DMS114 treated with DMSO at 0.1 percent for 48 hours (cell line): ENCODE results near the gene MRPL23.

Source experiments
- DNase-seq: peaks from one replicate; lab custom pipeline; 2025; ENCODE audit not compliant: unreplicated experiment; lab: John Stamatoyannopoulos, UW

The MRPL23 gene

GRCh38 chr11:1988667-1989317 lies 41.7 kb downstream of the MRPL23 start:
- no peak for DNase-seq

DNA sequence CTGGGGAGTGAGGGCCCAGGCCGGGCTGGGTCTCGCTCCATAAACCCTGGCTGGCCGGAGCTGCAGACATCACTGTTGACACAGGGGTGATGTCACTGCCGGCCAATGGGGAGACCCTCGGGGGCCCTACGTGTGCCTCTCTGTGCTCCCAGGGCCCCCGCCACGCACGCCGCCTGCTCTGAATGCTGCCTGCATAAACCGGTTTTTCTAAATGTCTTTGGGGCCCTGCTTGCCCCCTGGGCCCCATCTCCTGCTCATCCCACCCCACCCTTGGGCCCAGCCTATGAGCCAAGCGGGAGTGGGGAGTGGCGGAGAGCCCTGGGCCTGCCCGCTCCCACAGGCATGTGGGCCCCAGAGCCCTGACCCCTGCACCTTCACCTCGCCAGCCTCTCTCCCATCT lies 42.8 kb downstream of the MRPL23 start:
- no peak for DNase-seq

DNA sequence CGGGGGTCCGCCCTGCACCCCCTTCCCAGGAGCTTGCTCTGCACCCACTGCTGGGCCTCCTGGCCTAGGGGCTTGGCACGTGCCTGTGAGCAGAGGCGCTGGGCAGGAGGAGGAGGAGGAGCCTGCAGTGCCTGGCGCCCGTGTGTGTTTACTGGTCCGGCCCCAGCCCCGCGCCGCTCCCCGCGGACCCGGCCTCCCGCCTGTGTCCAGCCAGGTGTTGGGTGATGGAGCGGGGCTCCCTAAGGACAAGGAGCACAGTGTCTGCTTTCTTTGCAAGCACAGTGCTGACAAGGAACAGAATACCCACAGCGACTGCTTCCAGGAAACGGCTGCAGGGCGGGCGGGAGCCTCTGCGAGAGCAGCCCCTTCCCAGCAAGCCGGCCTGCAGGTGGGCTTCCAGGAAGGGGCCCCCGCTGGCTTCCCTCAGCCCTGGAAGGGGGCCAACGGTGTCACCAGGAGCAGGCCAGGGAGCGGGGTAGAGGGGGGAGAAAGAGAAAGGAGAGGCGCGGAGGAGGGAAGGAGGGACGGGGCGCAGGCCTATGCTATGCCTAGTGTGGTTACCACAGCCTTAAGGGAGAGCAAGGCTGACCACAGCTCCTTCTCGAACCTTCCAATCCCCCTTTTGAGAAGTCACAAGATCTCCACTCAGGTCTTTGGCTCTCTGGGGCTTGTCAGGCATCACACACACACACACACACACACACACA lies 43.9 kb downstream of the MRPL23 start:
- DNase-seq: no peak

DNA sequence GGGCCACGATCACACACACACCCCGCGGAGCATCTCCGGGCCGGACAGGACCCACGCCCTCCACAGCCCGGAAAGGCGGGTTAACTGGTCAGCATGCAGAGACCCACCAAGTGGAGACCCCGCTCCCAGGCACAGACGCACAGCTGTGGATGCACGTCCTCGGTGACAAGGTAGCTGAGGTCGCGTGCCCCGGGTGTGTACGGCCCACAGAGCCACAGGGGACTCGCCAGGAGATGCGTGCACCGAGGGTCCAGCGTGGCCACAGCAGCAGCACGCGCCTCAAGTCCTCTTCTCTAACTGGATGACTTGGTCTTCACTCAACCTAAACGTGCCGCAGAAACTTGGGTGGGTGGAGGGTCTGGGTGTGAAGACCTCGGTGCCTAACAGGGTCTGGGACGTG lies 45.0 kb downstream of the MRPL23 start:
- DNase-seq: no peak

DNA sequence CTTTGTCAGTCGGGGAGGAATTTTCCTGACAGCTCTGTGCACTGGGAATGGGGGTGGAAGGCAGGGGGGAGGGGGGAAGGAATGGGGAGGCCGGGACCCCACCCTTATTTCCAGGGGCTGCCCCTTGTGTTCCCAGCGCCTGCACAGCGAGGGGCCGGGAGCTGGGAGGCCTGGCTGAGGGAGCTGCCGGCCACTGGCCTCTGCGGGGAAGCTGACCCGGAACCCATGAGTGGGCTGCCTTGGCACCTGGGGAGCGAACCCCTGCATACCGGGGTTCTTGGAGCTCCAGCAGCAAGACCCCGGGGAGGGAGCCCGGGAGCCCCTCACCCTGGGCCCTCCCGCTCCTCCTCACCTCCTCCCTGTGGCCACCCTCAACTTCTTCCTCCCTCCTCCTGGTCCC lies 47.0 kb downstream of the MRPL23 start:
- no peak for DNase-seq

DNA sequence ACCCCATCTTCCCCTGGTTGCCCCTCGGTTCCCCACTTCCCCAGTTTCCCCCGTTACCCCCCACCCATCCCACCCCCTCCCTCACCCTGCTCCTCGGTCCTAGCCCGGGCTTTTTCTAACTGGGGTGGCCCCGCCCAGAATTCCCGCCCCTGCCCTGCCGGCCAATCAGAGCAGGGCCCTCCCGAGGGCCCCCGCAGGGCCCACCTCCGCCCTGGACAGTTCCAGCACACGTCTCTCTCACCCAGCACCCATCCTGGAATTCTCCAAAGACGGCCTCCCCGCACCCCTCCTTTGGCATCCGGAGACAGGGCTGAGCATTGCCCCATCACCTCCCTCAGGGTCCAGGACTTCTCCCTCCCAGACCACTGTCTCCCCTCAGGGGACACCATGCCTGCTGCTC lies 50.6 kb downstream of the MRPL23 start, which contains the start of gene H19:
Gene H19 (minus strand): TSS at position 88 of the 400 bp plus-strand sequence.
- no peak for DNase-seq

GRCh38 chr11:1998290-1998689 lies 51.2 kb downstream of the MRPL23 start:
- no peak for DNase-seq

GRCh38 chr11:1998861-1999260 lies 51.7 kb downstream of the MRPL23 start:
- no peak for DNase-seq

DNA sequence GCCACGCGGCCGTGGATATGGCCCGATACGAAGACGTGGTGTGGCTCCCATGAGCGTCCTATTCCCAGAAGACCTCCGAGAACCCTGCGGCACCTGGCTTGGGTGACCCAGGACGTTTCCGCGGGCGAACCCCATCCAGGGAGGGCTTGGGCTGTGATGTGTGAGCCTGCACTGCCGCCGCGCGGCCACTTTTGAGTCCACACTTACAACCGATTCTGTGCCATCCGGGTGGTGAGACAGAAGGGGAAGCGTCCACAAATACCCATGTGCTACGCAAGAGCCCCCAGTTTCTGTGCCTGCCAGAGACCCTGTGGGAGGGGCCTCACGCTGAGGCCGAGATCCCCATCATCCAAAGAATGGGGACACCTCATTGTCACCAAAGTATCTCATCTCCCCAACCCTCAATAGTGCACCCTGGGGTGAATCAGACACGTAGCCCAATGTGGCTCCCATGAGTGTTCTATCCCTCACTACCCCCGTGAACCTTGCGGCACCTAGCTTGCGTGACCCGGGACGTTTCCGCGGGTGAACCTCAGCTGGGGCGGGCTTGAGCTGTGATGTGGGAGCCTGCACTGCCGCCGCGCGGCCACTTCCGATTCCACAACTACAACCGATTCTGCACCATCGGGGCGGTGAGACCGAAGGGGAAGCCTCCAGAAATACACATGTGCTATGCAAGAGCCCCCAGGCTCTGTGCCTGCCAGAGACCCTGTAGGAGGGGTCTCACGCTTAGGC lies 55.1 kb downstream of the MRPL23 start:
- no peak for DNase-seq

- DNase-seq: no peak
Observed at GRCh38 chr11:2002807-2003206, 55.7 kb downstream of the MRPL23 start.

DNA sequence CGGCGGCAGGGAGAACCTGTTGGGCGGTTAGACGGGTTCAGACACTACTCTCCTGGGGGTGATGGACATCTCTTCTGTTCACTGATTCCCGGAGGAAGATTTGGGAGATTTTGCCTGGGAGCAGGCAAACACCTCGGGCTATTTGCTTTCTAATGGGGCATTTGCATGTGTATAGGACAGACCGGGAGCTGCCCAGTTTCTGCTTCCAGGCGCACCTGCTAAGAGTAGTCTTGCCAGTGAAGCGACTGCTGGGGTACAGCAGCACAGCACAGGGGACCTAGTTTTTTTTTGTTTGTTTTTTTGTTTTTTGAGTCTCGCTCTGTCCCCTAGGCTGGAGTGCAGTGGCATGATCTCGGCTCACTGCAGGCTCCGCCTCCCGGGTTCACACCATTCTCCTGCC lies 57.3 kb downstream of the MRPL23 start:
- no peak for DNase-seq
